Measurements from ENCODE around the gene LIMA1.
"Not testable (repeated sequence)": the region's sequence is repeated elsewhere in the genome, so short reads cannot be mapped to it uniquely, and the experiment has no call there.

LIMA1 gene

DNA sequence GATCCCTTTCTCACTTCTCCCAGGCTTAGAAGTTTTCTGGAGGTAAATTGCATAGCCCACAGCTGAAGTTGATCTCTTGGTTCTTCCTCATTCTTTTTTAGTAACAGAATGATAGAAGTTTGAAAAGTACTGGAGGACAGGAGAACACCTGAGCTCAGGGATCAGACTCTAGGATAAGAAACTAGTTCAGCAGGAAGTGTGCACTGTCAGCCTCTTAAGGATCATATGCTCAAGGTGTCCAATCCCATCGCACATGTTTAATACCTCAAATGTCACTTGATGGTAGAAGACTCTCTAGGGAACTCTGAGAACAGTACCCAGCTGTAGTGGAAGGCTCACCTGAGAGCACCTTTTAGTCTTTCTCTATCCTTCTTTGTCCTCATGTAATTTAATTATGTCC lies 14.7 kb upstream of the LIMA1 start:
- H3K27ac ChIP-seq (ENCODE audit: low read length), result no peak overlapping the region
- no peaks in the 10 kb centered on the region for H3K9me3 ChIP-seq (ENCODE audit: insufficient read depth, low read length, severe bottlenecking)
- H4K20me1 ChIP-seq (ENCODE audit: insufficient read depth, low read length), result no peaks in the 10 kb centered on the region
- ATAC-seq (ENCODE audit: insufficient read depth, low read depth) (no peak), DNase-seq (no peak)
- H3K4me1 ChIP-seq (ENCODE audit: insufficient read depth, low read length), result no peaks in the 10 kb centered on the region
- no peak overlapping the region for H2AFZ ChIP-seq (ENCODE audit: low read depth, low read length)
- H3K4me3 ChIP-seq (ENCODE audit: low read depth in 1 of 2, low read length in 2 of 2), result no peak overlapping the region
- TF ChIP-seq, protein P1, sequence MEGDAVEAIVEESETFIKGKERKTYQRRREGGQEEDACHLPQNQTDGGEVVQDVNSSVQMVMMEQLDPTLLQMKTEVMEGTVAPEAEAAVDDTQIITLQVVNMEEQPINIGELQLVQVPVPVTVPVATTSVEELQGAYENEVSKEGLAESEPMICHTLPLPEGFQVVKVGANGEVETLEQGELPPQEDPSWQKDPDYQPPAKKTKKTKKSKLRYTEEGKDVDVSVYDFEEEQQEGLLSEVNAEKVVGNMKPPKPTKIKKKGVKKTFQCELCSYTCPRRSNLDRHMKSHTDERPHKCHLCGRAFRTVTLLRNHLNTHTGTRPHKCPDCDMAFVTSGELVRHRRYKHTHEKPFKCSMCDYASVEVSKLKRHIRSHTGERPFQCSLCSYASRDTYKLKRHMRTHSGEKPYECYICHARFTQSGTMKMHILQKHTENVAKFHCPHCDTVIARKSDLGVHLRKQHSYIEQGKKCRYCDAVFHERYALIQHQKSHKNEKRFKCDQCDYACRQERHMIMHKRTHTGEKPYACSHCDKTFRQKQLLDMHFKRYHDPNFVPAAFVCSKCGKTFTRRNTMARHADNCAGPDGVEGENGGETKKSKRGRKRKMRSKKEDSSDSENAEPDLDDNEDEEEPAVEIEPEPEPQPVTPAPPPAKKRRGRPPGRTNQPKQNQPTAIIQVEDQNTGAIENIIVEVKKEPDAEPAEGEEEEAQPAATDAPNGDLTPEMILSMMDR (IDR thresholded peaks at IDR 0.05; ENCODE audit: borderline replicate concordance, extremely low read depth, low read length, poor library complexity, severe bottlenecking), result no peak
- TF ChIP-seq EZH2 (IDR thresholded peaks at IDR 0.05; ENCODE audit: borderline replicate concordance, low read depth, low read length, severe bottlenecking), result no peak
- no peaks in the 10 kb centered on the region for H3K79me2 ChIP-seq (ENCODE audit: insufficient read depth, low read length)
- H3K27me3 ChIP-seq (ENCODE audit: insufficient read depth, low read length, poor library complexity), result no peaks in the 10 kb centered on the region
- H3K4me2 ChIP-seq (ENCODE audit: insufficient read depth, low read length), result no peak overlapping the region
- no peaks in the 10 kb centered on the region for H3K36me3 ChIP-seq (ENCODE audit: insufficient read depth, low read length)
- H3K9ac ChIP-seq (ENCODE audit: low read depth, low read length), result no peak overlapping the region

DNA sequence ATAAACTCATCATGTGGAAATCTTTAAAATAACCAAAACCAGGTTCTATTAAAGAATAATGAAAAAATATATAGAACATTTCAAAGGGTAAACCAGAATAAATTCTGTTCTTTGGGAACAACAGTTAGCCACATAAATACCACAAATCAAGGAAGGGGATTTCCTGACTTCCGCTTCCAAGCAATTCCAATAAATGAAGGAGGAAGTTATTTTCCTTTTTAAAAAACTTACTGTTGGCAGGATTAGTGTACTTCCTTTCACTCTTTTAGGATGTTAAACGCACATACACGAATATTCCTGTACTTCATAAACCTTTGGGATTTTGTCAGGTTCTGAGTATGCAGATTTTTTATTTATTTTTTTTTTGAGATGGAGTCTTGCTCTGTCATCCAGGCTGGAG lies 13.7 kb upstream of the LIMA1 start:
- Histone ChIP-seq H2AFZ (ENCODE audit: low read depth, low read length) (no peak overlapping the region), H3K4me3 (ENCODE audit: low read depth in 1 of 2, low read length in 2 of 2) (no peak overlapping the region), H3K27ac (ENCODE audit: low read length) (no peak overlapping the region), H3K4me1 (ENCODE audit: insufficient read depth, low read length) (no peaks in the 10 kb centered on the region), H3K27me3 (ENCODE audit: insufficient read depth, low read length, poor library complexity) (no peaks in the 10 kb centered on the region), H3K9ac (ENCODE audit: low read depth, low read length) (no peak overlapping the region), H3K9me3 (ENCODE audit: insufficient read depth, low read length, severe bottlenecking) (no peaks in the 10 kb centered on the region), H4K20me1 (ENCODE audit: insufficient read depth, low read length) (no peaks in the 10 kb centered on the region), H3K36me3 (ENCODE audit: insufficient read depth, low read length) (no peaks in the 10 kb centered on the region), H3K4me2 (ENCODE audit: insufficient read depth, low read length) (no peak overlapping the region), H3K79me2 (ENCODE audit: insufficient read depth, low read length) (no peaks in the 10 kb centered on the region)
- TF ChIP-seq EZH2 (IDR thresholded peaks at IDR 0.05; ENCODE audit: borderline replicate concordance, low read depth, low read length, severe bottlenecking), result no peak
- TF ChIP-seq, protein P1 (IDR thresholded peaks at IDR 0.05; ENCODE audit: borderline replicate concordance, extremely low read depth, low read length, poor library complexity, severe bottlenecking), result no peak
- DNase-seq, result no peak
- ATAC-seq (ENCODE audit: insufficient read depth, low read depth), result no peak

DNA sequence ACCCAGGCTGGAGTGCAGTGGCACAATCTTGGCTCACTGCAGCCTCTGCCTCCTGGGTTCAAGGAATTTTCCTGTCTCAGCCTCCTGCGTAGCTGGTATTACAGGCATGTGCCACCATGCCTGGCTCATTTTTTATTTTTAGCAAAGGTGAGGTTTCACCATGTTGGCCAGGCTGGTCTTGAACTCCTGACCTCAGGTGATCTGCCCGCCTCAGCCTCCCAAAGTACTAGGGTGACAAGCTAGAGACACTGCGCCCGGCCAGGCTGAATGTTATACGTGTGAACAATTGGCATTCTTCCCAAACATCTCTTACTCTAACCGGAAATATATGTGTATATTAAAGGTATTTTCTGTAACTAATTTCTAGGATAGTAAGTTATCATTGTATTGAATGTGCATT lies 13.2 kb upstream of the LIMA1 start:
- Histone ChIP-seq H3K27me3 (ENCODE audit: insufficient read depth, low read length, poor library complexity) (no peaks in the 10 kb centered on the region), H3K4me2 (ENCODE audit: insufficient read depth, low read length) (no peak overlapping the region), H4K20me1 (ENCODE audit: insufficient read depth, low read length) (no peaks in the 10 kb centered on the region), H3K9me3 (ENCODE audit: insufficient read depth, low read length, severe bottlenecking) (no peaks in the 10 kb centered on the region), H3K4me3 (ENCODE audit: low read depth in 1 of 2, low read length in 2 of 2) (no peak overlapping the region), H3K79me2 (ENCODE audit: insufficient read depth, low read length) (no peaks in the 10 kb centered on the region), H3K27ac (ENCODE audit: low read length) (no peak overlapping the region), H3K4me1 (ENCODE audit: insufficient read depth, low read length) (no peaks in the 10 kb centered on the region), H3K36me3 (ENCODE audit: insufficient read depth, low read length) (no peaks in the 10 kb centered on the region), H2AFZ (ENCODE audit: low read depth, low read length) (no peak overlapping the region), H3K9ac (ENCODE audit: low read depth, low read length) (no peak overlapping the region)
- DNase-seq, result no peak
- TF ChIP-seq, protein P1 (IDR thresholded peaks at IDR 0.05; ENCODE audit: borderline replicate concordance, extremely low read depth, low read length, poor library complexity, severe bottlenecking), result no peak
- no peak for TF ChIP-seq EZH2 (IDR thresholded peaks at IDR 0.05; ENCODE audit: borderline replicate concordance, low read depth, low read length, severe bottlenecking)
- ATAC-seq (ENCODE audit: insufficient read depth, low read depth), result no peak

DNA sequence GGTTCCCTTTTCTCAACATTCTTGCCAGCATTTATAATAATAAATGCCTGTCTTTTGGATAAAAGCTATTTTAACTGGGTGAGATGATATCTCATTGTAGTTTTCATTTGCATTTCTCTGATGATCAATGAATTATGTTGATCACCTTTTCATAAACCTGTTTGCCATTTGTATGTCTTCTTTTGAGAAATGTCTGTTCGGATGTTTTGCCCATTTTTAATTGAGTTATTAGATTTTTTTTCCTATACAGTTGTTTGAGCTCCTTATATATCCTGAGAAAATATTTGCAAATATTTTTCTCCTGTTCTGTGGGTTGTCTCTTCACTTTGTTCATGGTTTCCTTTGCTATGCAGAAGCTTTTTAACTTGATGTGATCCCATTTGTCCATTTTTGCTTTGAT lies 8.1 kb upstream of the LIMA1 start:
- no peak overlapping the region for H3K4me2 ChIP-seq (ENCODE audit: insufficient read depth, low read length)
- ATAC-seq (ENCODE audit: insufficient read depth, low read depth), result no peak
- no peak overlapping the region for H2AFZ ChIP-seq (ENCODE audit: low read depth, low read length)
- H3K9me3 ChIP-seq (ENCODE audit: insufficient read depth, low read length, severe bottlenecking), result no peaks in the 10 kb centered on the region
- no peaks in the 10 kb centered on the region for H3K27me3 ChIP-seq (ENCODE audit: insufficient read depth, low read length, poor library complexity)
- no peak for DNase-seq
- no peak overlapping the region for H3K4me3 ChIP-seq (ENCODE audit: low read depth in 1 of 2, low read length in 2 of 2)
- no peaks in the 10 kb centered on the region for H3K36me3 ChIP-seq (ENCODE audit: insufficient read depth, low read length)
- H3K79me2 ChIP-seq (ENCODE audit: insufficient read depth, low read length), result no peaks in the 10 kb centered on the region
- H4K20me1 ChIP-seq (ENCODE audit: insufficient read depth, low read length), result no peaks in the 10 kb centered on the region
- H3K4me1 ChIP-seq (ENCODE audit: insufficient read depth, low read length), result no peaks in the 10 kb centered on the region
- no peak for TF ChIP-seq EZH2 (IDR thresholded peaks at IDR 0.05; ENCODE audit: borderline replicate concordance, low read depth, low read length, severe bottlenecking)
- TF ChIP-seq, protein P1 (IDR thresholded peaks at IDR 0.05; ENCODE audit: borderline replicate concordance, extremely low read depth, low read length, poor library complexity, severe bottlenecking), result no peak
- H3K27ac ChIP-seq (ENCODE audit: low read length), result no peak overlapping the region
- H3K9ac ChIP-seq (ENCODE audit: low read depth, low read length), result no peak overlapping the region

DNA sequence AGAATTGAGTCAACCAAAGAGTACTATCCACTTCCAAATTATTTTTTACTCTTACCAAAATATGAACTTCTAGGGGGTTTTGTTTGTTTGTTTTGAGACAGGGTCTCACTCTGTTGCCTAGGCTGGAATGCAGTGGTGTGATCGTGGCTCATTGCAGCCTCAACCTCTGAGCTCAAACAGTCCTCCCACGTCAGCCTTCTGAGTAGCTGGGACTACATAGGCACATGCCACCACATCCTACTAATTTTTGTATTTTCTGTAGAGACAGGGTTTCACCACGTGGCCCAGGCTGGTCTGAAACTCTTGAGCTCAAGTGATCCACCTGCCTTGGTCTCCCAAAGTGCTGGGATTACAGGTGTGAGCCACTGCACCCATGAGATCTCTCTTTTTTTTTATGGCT lies 7.4 kb upstream of the LIMA1 start:
- not testable (repeated sequence) for H3K9ac ChIP-seq (ENCODE audit: low read depth, low read length); H3K27ac ChIP-seq (ENCODE audit: low read length); ATAC-seq (ENCODE audit: insufficient read depth, low read depth); H3K36me3 ChIP-seq (ENCODE audit: insufficient read depth, low read length); H3K27me3 ChIP-seq (ENCODE audit: insufficient read depth, low read length, poor library complexity); DNase-seq; H3K9me3 ChIP-seq (ENCODE audit: insufficient read depth, low read length, severe bottlenecking); H3K4me2 ChIP-seq (ENCODE audit: insufficient read depth, low read length); H3K4me3 ChIP-seq (ENCODE audit: low read depth in 1 of 2, low read length in 2 of 2); H3K4me1 ChIP-seq (ENCODE audit: insufficient read depth, low read length); H2AFZ ChIP-seq (ENCODE audit: low read depth, low read length); H3K79me2 ChIP-seq (ENCODE audit: insufficient read depth, low read length); H4K20me1 ChIP-seq (ENCODE audit: insufficient read depth, low read length)

All from DND-41 (cell line).